Tibial artery (tissue), 4 donors: ENCODE results near the gene RYK.

Source experiments
- DNase-seq, 2 donors: peaks; one replicate each; pipeline ENCODE4 v3.0.0-alpha.2; 2019
- H3K27ac ChIP-seq, 2 donors: fragments of 200-600 bp; sonication (generic) in 1 of 2; 1 replicate in 1 of 2; 2 replicates in 1 of 2; pipeline ENCODE4 v1.5.1; 2018 to 2019; ENCODE audit warnings: mild to moderate bottlenecking in 1 of 2
- H3K27me3 ChIP-seq, 2 donors: fragments of 200-600 bp; sonication (generic) in 1 of 2; one replicate each; pipeline versions ENCODE4 v1.5.1 to v1.6.0; 2016 to 2019
- H3K36me3 ChIP-seq, 3 donors: fragments of 200-600 bp; sonication (generic) in 2 of 3; one replicate each; pipeline ENCODE4 v1.5.1; 2016 to 2019; ENCODE audit warnings: mild to moderate bottlenecking in 2 of 3
- H3K4me1 ChIP-seq, 4 donors: fragments of 200-600 bp; sonication (generic) in 2 of 4; 1 replicate in 3 of 4; 2 replicates in 1 of 4; pipeline ENCODE4 v1.5.1; 2016 to 2019
- H3K4me3 ChIP-seq, 2 donors: fragments of 200-600 bp; sonication (generic) in 1 of 2; 1 replicate in 1 of 2; 2 replicates in 1 of 2; pipeline ENCODE4 v1.5.1; 2018 to 2019; ENCODE audit warnings: mild to moderate bottlenecking in 2 of 2
- H3K9me3 ChIP-seq, 3 donors: fragments of 200-600 bp; sonication (generic) in 1 of 3; one replicate each; pipeline ENCODE4 v1.5.1; 2016 to 2019
- intact Hi-C: fragments of 100-400 bp; cut with DNase I; formaldehyde crosslinking; loops from one replicate; pipeline ENCODE4 v1.15.0; 2023; ENCODE audit warnings: low total_unique reads
- TF ChIP-seq, protein P1 (sequence below), 2 experiments: fragments of 200-600 bp in 1 of 2; fragments of 450-650 bp in 1 of 2; IDR thresholded peaks; one replicate each; pipeline ENCODE4 v1.5.1; 2017 to 2019; ENCODE audit warnings: antibody characterized with exemption in 2 of 2, mild to moderate bottlenecking in 1 of 2, moderate library complexity in 1 of 2

The RYK gene

DNA sequence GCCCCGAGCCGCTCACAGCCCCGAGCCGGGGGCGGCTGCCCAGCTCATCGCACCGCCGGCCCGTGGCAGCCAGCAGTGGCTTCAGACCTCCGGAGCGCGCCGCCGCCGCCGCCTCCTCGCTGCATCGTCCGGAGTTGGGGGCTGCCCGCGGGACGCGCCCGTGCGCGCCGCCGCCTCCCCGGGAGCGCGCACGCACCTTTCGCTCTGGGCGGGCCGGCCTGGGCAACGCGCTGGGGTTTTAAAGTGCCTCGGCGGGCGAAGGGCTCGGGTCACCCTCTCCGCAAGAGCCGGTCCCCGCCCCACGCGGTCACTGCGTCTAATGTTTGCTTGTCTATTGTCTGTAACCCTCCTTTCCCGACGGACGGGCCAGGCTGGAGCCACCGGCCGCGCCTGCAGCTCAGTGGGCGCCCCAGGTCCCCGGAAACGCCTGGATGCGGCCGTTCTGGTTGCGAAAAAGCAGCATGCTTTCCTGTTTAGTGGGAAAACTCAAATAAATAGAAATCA, at the start of gene RYK:
TSS of gene RYK (minus strand) at position 143 of the 504 bp plus-strand sequence. CDS start 205 bp downstream, outside the sequence.
- Histone ChIP-seq H3K4me3 (peak within 1 kb of the TSS; percentile 68 to 89), H3K27ac (peak within 1 kb of the TSS; percentile 91 to 94), H3K9me3 (no peaks in the 10 kb centered on the region), H3K27me3 (no peaks in the 10 kb centered on the region), H3K4me1 (peaks cover 0 to 52% (median 35%) of the 10 kb centered on the region in 4 donors), H3K36me3 (no peaks in the 10 kb centered on the region)
- peak; percentile 74 to 88 for DNase-seq
- TF ChIP-seq, protein P1, sequence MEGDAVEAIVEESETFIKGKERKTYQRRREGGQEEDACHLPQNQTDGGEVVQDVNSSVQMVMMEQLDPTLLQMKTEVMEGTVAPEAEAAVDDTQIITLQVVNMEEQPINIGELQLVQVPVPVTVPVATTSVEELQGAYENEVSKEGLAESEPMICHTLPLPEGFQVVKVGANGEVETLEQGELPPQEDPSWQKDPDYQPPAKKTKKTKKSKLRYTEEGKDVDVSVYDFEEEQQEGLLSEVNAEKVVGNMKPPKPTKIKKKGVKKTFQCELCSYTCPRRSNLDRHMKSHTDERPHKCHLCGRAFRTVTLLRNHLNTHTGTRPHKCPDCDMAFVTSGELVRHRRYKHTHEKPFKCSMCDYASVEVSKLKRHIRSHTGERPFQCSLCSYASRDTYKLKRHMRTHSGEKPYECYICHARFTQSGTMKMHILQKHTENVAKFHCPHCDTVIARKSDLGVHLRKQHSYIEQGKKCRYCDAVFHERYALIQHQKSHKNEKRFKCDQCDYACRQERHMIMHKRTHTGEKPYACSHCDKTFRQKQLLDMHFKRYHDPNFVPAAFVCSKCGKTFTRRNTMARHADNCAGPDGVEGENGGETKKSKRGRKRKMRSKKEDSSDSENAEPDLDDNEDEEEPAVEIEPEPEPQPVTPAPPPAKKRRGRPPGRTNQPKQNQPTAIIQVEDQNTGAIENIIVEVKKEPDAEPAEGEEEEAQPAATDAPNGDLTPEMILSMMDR (IDR thresholded peaks at IDR 0.05): no peak
- intact Hi-C loops: no loop called here

DNA sequence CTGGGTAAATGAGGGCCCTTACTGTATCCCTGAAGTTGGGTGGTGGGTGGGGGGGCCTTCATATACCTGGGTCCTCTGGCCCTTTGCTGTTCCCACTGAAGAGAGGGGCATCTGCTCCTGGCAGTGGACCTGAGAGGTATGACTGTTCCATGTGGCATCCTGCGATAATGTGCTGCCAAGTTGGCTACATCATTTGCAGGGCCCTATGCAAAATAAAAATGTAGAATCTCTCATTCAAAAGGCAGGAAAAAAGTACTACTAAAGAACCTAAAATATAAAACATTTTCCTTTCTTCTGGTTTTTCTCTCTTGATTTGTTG, 49.2 kb upstream of the RYK start:
- no peak for DNase-seq
- H3K27me3 ChIP-seq: no peaks in the 10 kb centered on the region
- peaks cover 0 to 5% (median 0%) of the 10 kb centered on the region in 4 donors for H3K4me1 ChIP-seq
- TF ChIP-seq, protein P1 (IDR thresholded peaks at IDR 0.05): no peak
- no peaks in the 10 kb centered on the region for H3K9me3 ChIP-seq
- no peak overlapping the region for H3K27ac ChIP-seq
- H3K4me3 ChIP-seq: no peak overlapping the region
- intact Hi-C loops: loop anchor here (2.0 to 5.0 kb wide), 2 partner anchors 89 to 103 kb away; no protein-coding TSS in a partner anchor
- H3K36me3 ChIP-seq: no peaks in the 10 kb centered on the region

DNA sequence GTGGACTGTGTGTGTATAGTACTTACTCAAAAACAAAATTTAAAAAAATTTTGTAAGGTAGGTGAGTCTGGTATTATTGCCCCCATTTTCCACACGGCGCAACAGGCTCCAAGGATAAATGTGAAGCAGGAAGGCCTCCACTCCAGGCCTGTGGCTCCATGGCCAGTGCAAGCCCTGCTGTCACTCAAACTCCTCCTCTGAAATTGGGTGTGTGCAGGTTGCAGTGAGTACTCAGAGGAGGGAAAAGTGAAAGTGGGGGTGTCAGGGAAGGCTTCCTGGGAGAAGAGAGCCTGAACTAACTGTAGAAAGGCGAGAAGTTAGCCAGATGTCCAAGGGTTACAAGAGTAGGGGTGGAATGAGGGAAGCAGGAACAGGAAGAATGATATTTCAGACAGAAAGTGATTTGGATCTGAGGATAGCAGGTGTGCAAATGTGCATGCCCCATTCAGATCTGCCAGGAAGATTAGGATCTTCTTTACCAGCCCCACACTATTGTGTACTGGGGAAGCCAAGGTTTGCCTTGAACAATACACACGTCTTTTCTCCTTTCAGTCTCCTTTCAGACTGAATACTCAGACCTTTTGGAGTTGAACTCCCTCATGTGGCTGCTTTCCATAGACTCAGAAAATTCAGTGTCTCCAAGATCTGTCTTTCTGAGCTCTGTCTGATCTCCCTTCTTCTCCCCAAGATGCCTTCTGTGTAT, 48.7 kb upstream of the RYK start:
- DNase-seq: no peak
- Histone ChIP-seq H3K4me3 (no peak overlapping the region), H3K36me3 (no peaks in the 10 kb centered on the region), H3K27ac (no peak overlapping the region), H3K4me1 (peaks cover 0 to 5% (median 0%) of the 10 kb centered on the region in 4 donors), H3K9me3 (no peaks in the 10 kb centered on the region), H3K27me3 (no peaks in the 10 kb centered on the region)
- intact Hi-C loops: no loop called here
- TF ChIP-seq, protein P1 (IDR thresholded peaks at IDR 0.05): peak; percentile 48 to 62

DNA sequence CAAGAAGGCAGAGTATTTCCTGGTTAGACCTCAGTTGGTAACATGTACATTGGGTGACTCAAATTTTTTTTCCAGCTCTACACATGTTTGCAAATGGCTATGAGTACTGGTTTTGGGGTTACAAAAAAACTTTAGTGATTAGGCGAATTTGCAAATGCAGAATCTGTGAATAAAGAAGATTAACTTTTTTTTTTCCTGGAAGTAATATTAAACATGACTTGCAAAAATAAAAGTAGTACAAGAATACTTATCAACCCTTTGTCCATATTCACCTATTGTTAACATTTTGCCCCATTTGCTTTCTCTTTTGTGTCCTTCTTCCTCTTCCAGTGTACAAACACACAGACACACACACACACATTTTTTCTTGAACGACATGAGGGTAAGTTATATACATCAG, 47.6 kb upstream of the RYK start:
- TF ChIP-seq, protein P1 (IDR thresholded peaks at IDR 0.05): no peak
- Histone ChIP-seq H3K27ac (no peak overlapping the region), H3K36me3 (no peaks in the 10 kb centered on the region), H3K4me1 (peaks cover 0 to 5% (median 0%) of the 10 kb centered on the region in 4 donors), H3K27me3 (no peaks in the 10 kb centered on the region), H3K4me3 (no peak overlapping the region), H3K9me3 (no peaks in the 10 kb centered on the region)
- no peak for DNase-seq
- intact Hi-C loops: no loop called here

DNA sequence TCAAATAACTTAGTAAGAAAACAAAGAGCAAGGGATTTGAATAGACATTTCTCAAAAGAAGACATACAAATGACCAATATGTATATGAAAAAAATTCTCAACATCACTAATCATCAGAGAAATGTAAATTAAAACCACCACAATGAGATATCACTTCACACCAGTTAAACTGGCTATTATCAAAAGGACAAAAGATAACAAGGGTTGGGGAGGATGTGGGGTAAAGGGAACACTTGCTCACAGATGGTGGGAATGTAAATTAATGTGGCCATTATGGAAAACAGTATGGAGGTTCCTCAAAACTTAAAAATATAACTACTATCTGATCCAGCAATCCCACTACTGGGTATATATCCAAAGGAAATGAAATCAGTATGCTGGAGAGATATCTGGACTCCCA, 46.0 kb upstream of the RYK start:
- no peak for DNase-seq
- H3K9me3 ChIP-seq: no peaks in the 10 kb centered on the region
- TF ChIP-seq, protein P1 (IDR thresholded peaks at IDR 0.05): no peak
- no peaks in the 10 kb centered on the region for H3K36me3 ChIP-seq
- no peak overlapping the region for H3K27ac ChIP-seq
- intact Hi-C loops: no loop called here
- no peaks in the 10 kb centered on the region for H3K27me3 ChIP-seq
- peaks cover 0 to 7% (median 4%) of the 10 kb centered on the region in 4 donors for H3K4me1 ChIP-seq
- no peak overlapping the region for H3K4me3 ChIP-seq
